ENCODE results near the gene CEP112. TPM values are rescaled to one million over a fixed set of nuclear protein-coding genes. Genes with fewer than 3 reads are reported as not detected.

CEP112 gene
- total RNA-seq, 1 experiment from 2014 or later: 5.4 TPM

DNA sequence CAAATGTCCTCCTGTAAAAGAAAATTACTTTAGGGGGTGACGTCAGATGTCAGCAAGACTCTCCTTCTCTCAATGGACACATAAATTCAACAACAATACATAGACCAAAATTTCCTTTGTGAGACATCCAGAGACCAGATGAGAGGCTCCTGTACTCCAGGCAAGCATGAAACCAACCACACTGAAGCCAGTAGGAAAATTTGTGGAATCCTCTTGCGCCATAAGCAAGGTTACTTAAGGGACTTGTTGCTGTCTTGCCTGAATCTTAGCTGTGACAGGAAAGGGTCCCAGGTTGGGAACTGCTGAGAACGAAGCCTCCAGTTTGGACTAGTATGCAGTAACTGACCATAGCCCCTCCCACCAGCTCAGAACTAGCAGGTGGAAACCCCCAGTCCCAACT is 56.0 kb downstream of the CEP112 start:
- no peak overlapping the region for H3K4me3 Mint-ChIP-seq (ENCODE audit: low read depth, unreplicated experiment)
- no peaks in the 10 kb centered on the region for H3K36me3 Mint-ChIP-seq (ENCODE audit: insufficient read depth, unreplicated experiment)
- H3K27me3 Mint-ChIP-seq (ENCODE audit: unreplicated experiment): no peaks in the 10 kb centered on the region
- H3K27ac Mint-ChIP-seq (ENCODE audit: unreplicated experiment): no peak overlapping the region
- H3K4me1 Mint-ChIP-seq (ENCODE audit: low read depth, unreplicated experiment): no peaks in the 10 kb centered on the region
- intact Hi-C loops (cut with micrococcal nuclease; ENCODE audit: unreplicated experiment): no loop called here
- TF ChIP-seq, protein P1, sequence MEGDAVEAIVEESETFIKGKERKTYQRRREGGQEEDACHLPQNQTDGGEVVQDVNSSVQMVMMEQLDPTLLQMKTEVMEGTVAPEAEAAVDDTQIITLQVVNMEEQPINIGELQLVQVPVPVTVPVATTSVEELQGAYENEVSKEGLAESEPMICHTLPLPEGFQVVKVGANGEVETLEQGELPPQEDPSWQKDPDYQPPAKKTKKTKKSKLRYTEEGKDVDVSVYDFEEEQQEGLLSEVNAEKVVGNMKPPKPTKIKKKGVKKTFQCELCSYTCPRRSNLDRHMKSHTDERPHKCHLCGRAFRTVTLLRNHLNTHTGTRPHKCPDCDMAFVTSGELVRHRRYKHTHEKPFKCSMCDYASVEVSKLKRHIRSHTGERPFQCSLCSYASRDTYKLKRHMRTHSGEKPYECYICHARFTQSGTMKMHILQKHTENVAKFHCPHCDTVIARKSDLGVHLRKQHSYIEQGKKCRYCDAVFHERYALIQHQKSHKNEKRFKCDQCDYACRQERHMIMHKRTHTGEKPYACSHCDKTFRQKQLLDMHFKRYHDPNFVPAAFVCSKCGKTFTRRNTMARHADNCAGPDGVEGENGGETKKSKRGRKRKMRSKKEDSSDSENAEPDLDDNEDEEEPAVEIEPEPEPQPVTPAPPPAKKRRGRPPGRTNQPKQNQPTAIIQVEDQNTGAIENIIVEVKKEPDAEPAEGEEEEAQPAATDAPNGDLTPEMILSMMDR (IDR thresholded peaks at IDR 0.05; ENCODE audit: unreplicated experiment): no peak
- CTCF ChIA-PET: no interaction called here
- no TSS peak for BruUV-seq (replicated peaks)
- no peaks in the 10 kb centered on the region for H3K9me3 Mint-ChIP-seq (ENCODE audit: low read depth, unreplicated experiment)
- no peak for DNase-seq

DNA sequence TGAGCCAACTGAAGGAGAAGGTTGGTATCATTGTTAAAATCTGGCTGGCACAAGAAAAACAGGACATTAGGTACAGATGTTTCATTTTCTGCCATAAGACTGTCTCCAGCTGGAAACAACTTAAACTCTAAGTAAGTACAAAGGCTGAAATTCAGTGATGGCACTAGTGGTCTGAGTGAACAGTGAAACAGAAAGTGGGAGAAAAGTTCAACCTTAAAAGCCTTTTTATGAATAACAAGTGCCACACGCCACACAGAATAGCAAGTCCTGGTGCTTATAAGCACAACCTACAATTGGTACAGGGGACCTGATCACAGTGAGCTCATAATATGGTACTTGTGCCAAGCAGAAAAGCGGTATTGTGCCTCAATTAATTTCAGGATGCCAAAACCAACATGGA is 56.7 kb downstream of the CEP112 start:
- BruUV-seq (replicated peaks): no TSS peak
- H3K4me3 Mint-ChIP-seq (ENCODE audit: low read depth, unreplicated experiment): no peak overlapping the region
- no peaks in the 10 kb centered on the region for H3K27me3 Mint-ChIP-seq (ENCODE audit: unreplicated experiment)
- H3K36me3 Mint-ChIP-seq (ENCODE audit: insufficient read depth, unreplicated experiment): no peaks in the 10 kb centered on the region
- CTCF ChIA-PET: no interaction called here
- H3K4me1 Mint-ChIP-seq (ENCODE audit: low read depth, unreplicated experiment): no peaks in the 10 kb centered on the region
- TF ChIP-seq, protein P1 (IDR thresholded peaks at IDR 0.05; ENCODE audit: unreplicated experiment): no peak
- no peaks in the 10 kb centered on the region for H3K9me3 Mint-ChIP-seq (ENCODE audit: low read depth, unreplicated experiment)
- no peak overlapping the region for H3K27ac Mint-ChIP-seq (ENCODE audit: unreplicated experiment)
- intact Hi-C loops (cut with micrococcal nuclease; ENCODE audit: unreplicated experiment): no loop called here
- no peak for DNase-seq

DNA sequence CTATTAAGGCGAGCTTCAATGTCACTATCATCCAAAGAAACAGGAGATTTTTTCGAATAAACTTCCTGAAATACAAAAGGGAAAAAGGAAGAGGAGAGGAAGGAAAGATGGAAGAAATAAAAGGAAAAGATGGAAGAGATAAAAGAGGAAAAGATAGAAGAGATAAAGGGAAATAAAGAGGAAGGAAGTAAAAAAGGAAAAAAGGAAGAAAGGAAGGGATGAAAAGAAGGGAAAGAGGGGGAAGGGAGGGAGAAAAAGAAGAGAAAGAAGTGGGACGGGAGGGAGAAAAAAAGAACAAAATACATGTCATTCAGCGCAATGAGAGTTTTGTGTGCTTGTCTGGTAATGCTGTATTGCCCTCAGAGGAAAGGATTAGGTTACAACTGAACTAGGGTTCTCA is 62.2 kb downstream of the CEP112 start:
- no peak overlapping the region for H3K27ac Mint-ChIP-seq (ENCODE audit: unreplicated experiment)
- no TSS peak for BruUV-seq (replicated peaks)
- CTCF ChIA-PET: no interaction called here
- no peak for DNase-seq
- intact Hi-C loops (cut with micrococcal nuclease; ENCODE audit: unreplicated experiment): no loop called here
- no peaks in the 10 kb centered on the region for H3K4me1 Mint-ChIP-seq (ENCODE audit: low read depth, unreplicated experiment)
- TF ChIP-seq, protein P1 (IDR thresholded peaks at IDR 0.05; ENCODE audit: unreplicated experiment): no peak
- H3K9me3 Mint-ChIP-seq (ENCODE audit: low read depth, unreplicated experiment): no peaks in the 10 kb centered on the region
- no peak overlapping the region for H3K4me3 Mint-ChIP-seq (ENCODE audit: low read depth, unreplicated experiment)
- H3K27me3 Mint-ChIP-seq (ENCODE audit: unreplicated experiment): no peaks in the 10 kb centered on the region
- no peaks in the 10 kb centered on the region for H3K36me3 Mint-ChIP-seq (ENCODE audit: insufficient read depth, unreplicated experiment)

GRCh38 chr17:66126231-66126630 is 65.7 kb downstream of the CEP112 start:
- H3K4me3 Mint-ChIP-seq (ENCODE audit: low read depth, unreplicated experiment): no peak overlapping the region
- TF ChIP-seq, protein P1 (IDR thresholded peaks at IDR 0.05; ENCODE audit: unreplicated experiment): no peak
- CTCF ChIA-PET: no interaction called here
- no peaks in the 10 kb centered on the region for H3K36me3 Mint-ChIP-seq (ENCODE audit: insufficient read depth, unreplicated experiment)
- H3K4me1 Mint-ChIP-seq (ENCODE audit: low read depth, unreplicated experiment): no peaks in the 10 kb centered on the region
- DNase-seq: no peak
- H3K27ac Mint-ChIP-seq (ENCODE audit: unreplicated experiment): no peak overlapping the region
- no peaks in the 10 kb centered on the region for H3K9me3 Mint-ChIP-seq (ENCODE audit: low read depth, unreplicated experiment)
- intact Hi-C loops (cut with micrococcal nuclease; ENCODE audit: unreplicated experiment): no loop called here
- no peaks in the 10 kb centered on the region for H3K27me3 Mint-ChIP-seq (ENCODE audit: unreplicated experiment)
- no TSS peak for BruUV-seq (replicated peaks)

Data from Calu3 (cell line).